Fibroblast of lung (primary cell): ENCODE results near the gene LARP1.

Source experiments
- CTCF ChIP-seq, 2 donors: IDR thresholded peaks in 1 of 2; conservative IDR thresholded peaks in 1 of 2; 1 replicate in 1 of 2; 2 replicates in 1 of 2; pipeline ENCODE4 v1.5.1; 2011 to 2012; ENCODE audit warnings: low read length in 2 of 2, control low read depth in 1 of 2, inconsistent platforms in 1 of 2, low read depth in 1 of 2, mild to moderate bottlenecking in 1 of 2
- EZH2 ChIP-seq: IDR thresholded peaks from 2 replicates; pipeline ENCODE4 v1.5.1; 2012; ENCODE audit warnings: low read length, control low read depth, mild to moderate bottlenecking; ENCODE audit errors: missing control alignments

GRCh38 chr5:154782326-154782725 is 27.1 kb downstream of the LARP1 start:
- TF ChIP-seq EZH2 (no peak), CTCF (conservative IDR thresholded peaks at IDR 0.05 in 1 of 2, IDR thresholded peaks at IDR 0.05 in 1 of 2; ENCODE audit: low read depth in 1 of 2, low read length in 2 of 2) (no peak)
